DND-41 (cell line): ENCODE data around the gene MSI2.

Experiments used
- EZH2 ChIP-seq: IDR thresholded peaks from 3 replicates; pipeline ENCODE4 v1.6.1; 2012; ENCODE audit warnings: borderline replicate concordance, low read depth, mild to moderate bottlenecking, moderate library complexity, low read length, inconsistent platforms; ENCODE audit not compliant: severe bottlenecking
- TF ChIP-seq, protein P1 (sequence below): IDR thresholded peaks from 2 replicates; pipeline ENCODE4 v1.5.1; 2012; ENCODE audit warnings: borderline replicate concordance, low read length, moderate library complexity, mild to moderate bottlenecking; ENCODE audit not compliant: poor library complexity, severe bottlenecking; ENCODE audit errors: extremely low read depth

GRCh38 chr17:57704448-57704847 is 448.1 kb downstream of the MSI2 start:
- TF ChIP-seq, protein P1, sequence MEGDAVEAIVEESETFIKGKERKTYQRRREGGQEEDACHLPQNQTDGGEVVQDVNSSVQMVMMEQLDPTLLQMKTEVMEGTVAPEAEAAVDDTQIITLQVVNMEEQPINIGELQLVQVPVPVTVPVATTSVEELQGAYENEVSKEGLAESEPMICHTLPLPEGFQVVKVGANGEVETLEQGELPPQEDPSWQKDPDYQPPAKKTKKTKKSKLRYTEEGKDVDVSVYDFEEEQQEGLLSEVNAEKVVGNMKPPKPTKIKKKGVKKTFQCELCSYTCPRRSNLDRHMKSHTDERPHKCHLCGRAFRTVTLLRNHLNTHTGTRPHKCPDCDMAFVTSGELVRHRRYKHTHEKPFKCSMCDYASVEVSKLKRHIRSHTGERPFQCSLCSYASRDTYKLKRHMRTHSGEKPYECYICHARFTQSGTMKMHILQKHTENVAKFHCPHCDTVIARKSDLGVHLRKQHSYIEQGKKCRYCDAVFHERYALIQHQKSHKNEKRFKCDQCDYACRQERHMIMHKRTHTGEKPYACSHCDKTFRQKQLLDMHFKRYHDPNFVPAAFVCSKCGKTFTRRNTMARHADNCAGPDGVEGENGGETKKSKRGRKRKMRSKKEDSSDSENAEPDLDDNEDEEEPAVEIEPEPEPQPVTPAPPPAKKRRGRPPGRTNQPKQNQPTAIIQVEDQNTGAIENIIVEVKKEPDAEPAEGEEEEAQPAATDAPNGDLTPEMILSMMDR = no peak
- no peak for TF ChIP-seq EZH2
